Osteoblast (primary cell): ENCODE results near the gene ADGRE1. TPM values are rescaled to one million over a fixed set of nuclear protein-coding genes. Genes with fewer than 3 reads are reported as not detected.

Experiments
- DNase-seq: peaks from one replicate; pipeline ENCODE4 v3.0.0; 2011; ENCODE audit warnings: low spot score, mixed read lengths; ENCODE audit not compliant: insufficient read length; ENCODE audit errors: missing footprints
- H2AFZ ChIP-seq: 2 replicates; pipeline ENCODE4 v1.6.0; 2011; ENCODE audit warnings: mild to moderate bottlenecking, low read length
- H3K27ac ChIP-seq: 2 replicates; pipeline ENCODE4 v1.5.1; 2011; ENCODE audit warnings: mild to moderate bottlenecking, low read depth, low read length, moderate library complexity
- H3K27me3 ChIP-seq: 2 replicates; pipeline ENCODE4 v1.6.0; 2012; ENCODE audit warnings: mild to moderate bottlenecking, control low read depth, inconsistent platforms, low read length, moderate library complexity; ENCODE audit not compliant: insufficient read depth
- H3K36me3 ChIP-seq: 2 replicates; pipeline ENCODE4 v1.5.1; 2011; ENCODE audit warnings: mild to moderate bottlenecking, low read length, control low read depth, moderate library complexity; ENCODE audit not compliant: insufficient read depth
- H3K4me1 ChIP-seq: 2 replicates; pipeline ENCODE4 v1.5.1; 2011; ENCODE audit warnings: mild to moderate bottlenecking, low read length, control low read depth, moderate library complexity; ENCODE audit not compliant: insufficient read depth
- H3K4me2 ChIP-seq: 2 replicates; pipeline ENCODE4 v1.6.0; 2011; ENCODE audit warnings: mild to moderate bottlenecking, low read length; ENCODE audit not compliant: insufficient read depth
- H3K4me3 ChIP-seq: fragments of 200-600 bp; sonication (generic); 3 replicates; pipeline ENCODE4 v1.5.1; 2012; ENCODE audit warnings: mild to moderate bottlenecking, low read length, inconsistent platforms; ENCODE audit not compliant: insufficient read depth
- H3K79me2 ChIP-seq: 2 replicates; pipeline ENCODE4 v1.6.0; 2012; ENCODE audit warnings: mild to moderate bottlenecking, low read length, control low read depth, inconsistent platforms; ENCODE audit not compliant: insufficient read depth
- H3K9me3 ChIP-seq: 2 replicates; pipeline ENCODE4 v1.5.1; 2011; ENCODE audit warnings: low read depth, low read length, control low read depth
- H4K20me1 ChIP-seq: 2 replicates; pipeline ENCODE4 v1.6.0; 2012; ENCODE audit warnings: mild to moderate bottlenecking, low read length, control low read depth; ENCODE audit not compliant: insufficient read depth
- CTCF ChIP-seq: IDR thresholded peaks from 2 replicates; pipeline ENCODE4 v1.5.1; 2011; ENCODE audit warnings: mild to moderate bottlenecking, low read depth, low read length, moderate library complexity; ENCODE audit errors: extremely low read depth
- total RNA-seq: library from RNA; depleted of rRNA; stranded (reverse); fragments of >200 nt; gene quantifications from 2 replicates; pipeline ENCODE4 v1.2.3, GENCODE V29; 2012

Gene ADGRE1
- total RNA-seq, 1 donor: not detected

GRCh38 chr19:6894313-6894712 is 6.9 kb downstream of the ADGRE1 start:
- no peaks in the 10 kb centered on the region for H3K27me3 ChIP-seq
- H3K36me3 ChIP-seq: no peaks in the 10 kb centered on the region
- no peak overlapping the region for H2AFZ ChIP-seq
- H3K79me2 ChIP-seq: no peaks in the 10 kb centered on the region
- no peak overlapping the region for H3K27ac ChIP-seq
- no peaks in the 10 kb centered on the region for H3K4me1 ChIP-seq
- no peaks in the 10 kb centered on the region for H3K9me3 ChIP-seq
- no peaks in the 10 kb centered on the region for H4K20me1 ChIP-seq
- TF ChIP-seq CTCF: no peak
- H3K4me2 ChIP-seq: no peak overlapping the region
- no peak overlapping the region for H3K4me3 ChIP-seq
- no peak for DNase-seq

GRCh38 chr19:6903446-6903845 is 16.1 kb downstream of the ADGRE1 start:
- Histone ChIP-seq H2AFZ (no peak overlapping the region), H3K9me3 (peaks cover 1% of the 10 kb centered on the region), H3K27me3 (no peaks in the 10 kb centered on the region), H3K79me2 (no peaks in the 10 kb centered on the region), H4K20me1 (no peaks in the 10 kb centered on the region), H3K4me3 (no peak overlapping the region), H3K36me3 (no peaks in the 10 kb centered on the region), H3K27ac (no peak overlapping the region), H3K4me2 (no peak overlapping the region), H3K4me1 (no peaks in the 10 kb centered on the region)
- no peak for TF ChIP-seq CTCF
- DNase-seq: no peak

GRCh38 chr19:6906559-6907060 is 19.2 kb downstream of the ADGRE1 start:
- no peak overlapping the region for H2AFZ ChIP-seq
- H3K27ac ChIP-seq: no peak overlapping the region
- no peaks in the 10 kb centered on the region for H4K20me1 ChIP-seq

GRCh38 chr19:6911523-6911922 is 24.1 kb downstream of the ADGRE1 start:
- H3K27ac ChIP-seq: no peak overlapping the region
- H3K4me2 ChIP-seq: no peak overlapping the region
- H4K20me1 ChIP-seq: no peaks in the 10 kb centered on the region
- H3K4me1 ChIP-seq: no peaks in the 10 kb centered on the region
- H3K4me3 ChIP-seq: no peak overlapping the region
- DNase-seq: no peak
- H3K27me3 ChIP-seq: no peaks in the 10 kb centered on the region
- no peak overlapping the region for H2AFZ ChIP-seq
- H3K36me3 ChIP-seq: no peaks in the 10 kb centered on the region
- no peaks in the 10 kb centered on the region for H3K79me2 ChIP-seq
- TF ChIP-seq CTCF: no peak
- H3K9me3 ChIP-seq: peaks cover 3% of the 10 kb centered on the region

More at GRCh38 chr19:6906559-6907060, 19.2 kb downstream of the ADGRE1 start:
- H3K4me1 ChIP-seq: no peaks in the 10 kb centered on the region
- H3K36me3 ChIP-seq: no peaks in the 10 kb centered on the region
- H3K4me2 ChIP-seq: no peak overlapping the region
- DNase-seq: no peak
- H3K4me3 ChIP-seq: no peak overlapping the region
- H3K79me2 ChIP-seq: no peaks in the 10 kb centered on the region
- peaks cover 1% of the 10 kb centered on the region for H3K9me3 ChIP-seq
- no peaks in the 10 kb centered on the region for H3K27me3 ChIP-seq
- TF ChIP-seq CTCF: no peak
